ENCODE measurements around the gene FBXL15. TPM values are rescaled to one million over a fixed set of nuclear protein-coding genes. Genes with fewer than 3 reads are reported as not detected.
A peak's percentile ranks its signal among the peaks of the same experiment; 100 is the strongest.

The FBXL15 gene
- total and polyA plus RNA-seq, 2 donors (not counting 1 experiment from before 2014, with no cell fraction given), result 15.5 to 20.7 TPM

GRCh38 chr10:102420181-102420713 is 389 bp upstream of the FBXL15 start:
- WGBS (ENCODE audit: insufficient coverage), result 2% methylated on average over 11 of the region's 21 CpGs
- Histone ChIP-seq H3K79me2 (ENCODE audit: control insufficient read depth, insufficient read depth, low read length) (no peaks in the 10 kb centered on the region), H3K27me3 (replicated peaks in 1 of 4; ENCODE audit: control extremely low read depth in 1 of 4, control insufficient read depth in 3 of 4, insufficient read depth in 4 of 4, low read length in 3 of 4) (peaks cover 0 to 41% (median 27%) of the 10 kb centered on the region in 4 experiments), H3K4me2 (replicated peaks; ENCODE audit: low read depth, low read length, poor library complexity, severe bottlenecking) (peak overlapping the region; percentile 90), H3K4me1 (ENCODE audit: control insufficient read depth in 2 of 2, insufficient read depth in 2 of 2, low read length in 2 of 2) (peaks cover 32 to 34% of the 10 kb centered on the region in 2 donors), H3K36me3 (replicated peaks in 1 of 2; ENCODE audit: control extremely low read depth in 1 of 2, control insufficient read depth in 1 of 2, extremely low read depth in 1 of 2, insufficient read depth in 2 of 2, low read length in 1 of 2) (peaks cover 0 to 14% of the 10 kb centered on the region in 2 experiments), H3K27ac (ENCODE audit: low read length in 2 of 2) (peak overlapping the region; percentile 39 to 56), H3K9ac (ENCODE audit: low read length) (peak overlapping the region; percentile 77), H3K9me3 (ENCODE audit: control extremely low read depth in 1 of 3, control insufficient read depth in 2 of 3, insufficient read depth in 1 of 3, low read length in 2 of 3) (peaks cover 0 to 12% (median 0%) of the 10 kb centered on the region in 3 donors), H4K20me1 (ENCODE audit: control insufficient read depth, insufficient read depth, low read length, poor library complexity, severe bottlenecking) (peaks cover 17% of the 10 kb centered on the region), H3K4me3 (ENCODE audit: control extremely low read depth in 1 of 5, extremely low read depth in 1 of 5, insufficient read depth in 1 of 5, low read depth in 2 of 5, low read length in 4 of 5) (peak overlapping the region; percentile 63 to 92 (median 89)), H2AFZ (ENCODE audit: insufficient read depth, low read depth, low read length, poor library complexity, severe bottlenecking) (peak overlapping the region; percentile 94)
- intact Hi-C loops (cut with micrococcal nuclease), result loop anchor here (1.0 to 5.0 kb wide), 4 partner anchors 21 to 288 kb away; partner anchors contain the start of genes NOLC1 and PPRC1
- POLR2A ChIA-PET, result interaction anchor here (1.0 to 5.2 kb wide), 9 partner anchors 10 to 222 kb away, joined by 4 to 38 read pairs (median 10); partner anchors contain the start of genes ACTR1A, C10orf95, CUEDC2 and NFKB2
- H3K9me3 Mint-ChIP-seq (ENCODE audit: insufficient read depth), result no peaks in the 10 kb centered on the region
- H3K27me3 Mint-ChIP-seq, result peaks cover 23% of the 10 kb centered on the region
- ATAC-seq (ENCODE audit: low read depth), result no peak
- H3K27ac Mint-ChIP-seq, result peak overlapping the region; percentile 99
- peak overlapping the region; percentile 99 for H3K4me3 Mint-ChIP-seq
- DNase-seq, result peak; percentile 49
- TF ChIP-seq CTCF (IDR thresholded peaks at IDR 0.05) (no peak), EZH2 (IDR thresholded peaks at IDR 0.05; ENCODE audit: borderline replicate concordance, insufficient read depth, low read depth, low read length, poor library complexity, severe bottlenecking) (no peak)
- CTCF ChIA-PET, result interaction anchor here (1.0 to 6.1 kb wide), 13 partner anchors 10 to 190 kb away, joined by 3 to 108 read pairs (median 7); partner anchors contain the start of genes ACTR1A, C10orf95, CUEDC2 and NFKB2
- peaks cover 38% of the 10 kb centered on the region for H3K4me1 Mint-ChIP-seq

- intact Hi-C loops (cut with micrococcal nuclease), result loop anchor here (1.0 to 5.0 kb wide), 9 partner anchors 11 to 289 kb away; partner anchors contain the start of genes ACTR1A, CUEDC2, GBF1 and NOLC1
- peak overlapping the region; percentile 99 for H3K27ac Mint-ChIP-seq
- DNase-seq, result no peak
- peak overlapping the region; percentile 99 for H3K4me3 Mint-ChIP-seq
- ChIA-PET POLR2A (interaction anchor here (1.2 to 5.2 kb wide), 9 partner anchors 11 to 303 kb away, joined by 3 to 38 read pairs (median 6); partner anchors contain the start of genes ACTR1A, C10orf95, CUEDC2 and NFKB2), CTCF (interaction anchor here (0.6 to 6.1 kb wide), 14 partner anchors 8 to 322 kb away, joined by 3 to 108 read pairs (median 11); partner anchors contain the start of genes C10orf95, CUEDC2, NFKB2 and WBP1L)
- no peaks in the 10 kb centered on the region for H3K79me2 ChIP-seq (ENCODE audit: control insufficient read depth, insufficient read depth, low read length)
- peaks cover 0 to 14% of the 10 kb centered on the region in 2 experiments for H3K36me3 ChIP-seq (replicated peaks in 1 of 2; ENCODE audit: control extremely low read depth in 1 of 2, control insufficient read depth in 1 of 2, extremely low read depth in 1 of 2, insufficient read depth in 2 of 2, low read length in 1 of 2)
- H3K9ac ChIP-seq (ENCODE audit: low read length), result peak overlapping the region; percentile 77
- peak overlapping the region in 1 of 2 donors; percentile 39 for H3K27ac ChIP-seq (ENCODE audit: low read length in 2 of 2)
- WGBS (ENCODE audit: insufficient coverage), result 2% methylated on average over 14 of the region's 14 CpGs
- peaks cover 17% of the 10 kb centered on the region for H4K20me1 ChIP-seq (ENCODE audit: control insufficient read depth, insufficient read depth, low read length, poor library complexity, severe bottlenecking)
- H3K27me3 Mint-ChIP-seq, result peaks cover 14% of the 10 kb centered on the region
- H2AFZ ChIP-seq (ENCODE audit: insufficient read depth, low read depth, low read length, poor library complexity, severe bottlenecking), result peak overlapping the region; percentile 94
- H3K9me3 Mint-ChIP-seq (ENCODE audit: insufficient read depth), result no peaks in the 10 kb centered on the region
- peak overlapping the region; percentile 63 to 92 (median 89) for H3K4me3 ChIP-seq (ENCODE audit: control extremely low read depth in 1 of 5, extremely low read depth in 1 of 5, insufficient read depth in 1 of 5, low read depth in 2 of 5, low read length in 4 of 5)
- no peak for ATAC-seq (ENCODE audit: low read depth)
- peak overlapping the region; percentile 90 for H3K4me2 ChIP-seq (replicated peaks; ENCODE audit: low read depth, low read length, poor library complexity, severe bottlenecking)
- peaks cover 0 to 9% (median 0%) of the 10 kb centered on the region in 3 donors for H3K9me3 ChIP-seq (ENCODE audit: control extremely low read depth in 1 of 3, control insufficient read depth in 2 of 3, insufficient read depth in 1 of 3, low read length in 2 of 3)
- peaks cover 38% of the 10 kb centered on the region for H3K4me1 Mint-ChIP-seq
- no peak for TF ChIP-seq CTCF (IDR thresholded peaks at IDR 0.05)
- no peak for TF ChIP-seq EZH2 (IDR thresholded peaks at IDR 0.05; ENCODE audit: borderline replicate concordance, insufficient read depth, low read depth, low read length, poor library complexity, severe bottlenecking)
- peaks cover 0 to 29% (median 19%) of the 10 kb centered on the region in 4 experiments for H3K27me3 ChIP-seq (replicated peaks in 1 of 4; ENCODE audit: control extremely low read depth in 1 of 4, control insufficient read depth in 3 of 4, insufficient read depth in 4 of 4, low read length in 3 of 4)
- H3K4me1 ChIP-seq (ENCODE audit: control insufficient read depth in 2 of 2, insufficient read depth in 2 of 2, low read length in 2 of 2), result peaks cover 32 to 34% of the 10 kb centered on the region in 2 donors
Observed at GRCh38 chr10:102421507-102421756, 796 bp downstream of the FBXL15 start.

Data from B cell (primary cell).